ENCODE measurements around the gene B4GALNT3. TPM values are rescaled to one million over a fixed set of nuclear protein-coding genes. Genes with fewer than 3 reads are reported as not detected.
"Not testable (repeated sequence)": the region's sequence is repeated elsewhere in the genome, so short reads cannot be mapped to it uniquely, and the experiment has no call there.

B4GALNT3 gene
- total RNA-seq, 1 donor from 2014 or later, result 7.0 TPM

- TF ChIP-seq, protein P1, sequence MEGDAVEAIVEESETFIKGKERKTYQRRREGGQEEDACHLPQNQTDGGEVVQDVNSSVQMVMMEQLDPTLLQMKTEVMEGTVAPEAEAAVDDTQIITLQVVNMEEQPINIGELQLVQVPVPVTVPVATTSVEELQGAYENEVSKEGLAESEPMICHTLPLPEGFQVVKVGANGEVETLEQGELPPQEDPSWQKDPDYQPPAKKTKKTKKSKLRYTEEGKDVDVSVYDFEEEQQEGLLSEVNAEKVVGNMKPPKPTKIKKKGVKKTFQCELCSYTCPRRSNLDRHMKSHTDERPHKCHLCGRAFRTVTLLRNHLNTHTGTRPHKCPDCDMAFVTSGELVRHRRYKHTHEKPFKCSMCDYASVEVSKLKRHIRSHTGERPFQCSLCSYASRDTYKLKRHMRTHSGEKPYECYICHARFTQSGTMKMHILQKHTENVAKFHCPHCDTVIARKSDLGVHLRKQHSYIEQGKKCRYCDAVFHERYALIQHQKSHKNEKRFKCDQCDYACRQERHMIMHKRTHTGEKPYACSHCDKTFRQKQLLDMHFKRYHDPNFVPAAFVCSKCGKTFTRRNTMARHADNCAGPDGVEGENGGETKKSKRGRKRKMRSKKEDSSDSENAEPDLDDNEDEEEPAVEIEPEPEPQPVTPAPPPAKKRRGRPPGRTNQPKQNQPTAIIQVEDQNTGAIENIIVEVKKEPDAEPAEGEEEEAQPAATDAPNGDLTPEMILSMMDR (IDR thresholded peaks at IDR 0.05; ENCODE audit: unreplicated experiment), result no peak
- no peaks in the 10 kb centered on the region for H3K27me3 Mint-ChIP-seq (ENCODE audit: low read depth)
- H3K27ac Mint-ChIP-seq, result no peak overlapping the region
- no peaks in the 10 kb centered on the region for H3K36me3 Mint-ChIP-seq
- no peak for DNase-seq (ENCODE audit: low spot score in 2 of 2, unreplicated experiment in 2 of 2)
- H3K4me3 Mint-ChIP-seq, result no peak overlapping the region
- no peaks in the 10 kb centered on the region for H3K9me3 Mint-ChIP-seq
- peaks cover 35% of the 10 kb centered on the region for H3K4me1 Mint-ChIP-seq
Measured at GRCh38 chr12:574475-575128, 114.9 kb downstream of the B4GALNT3 start.

DNA sequence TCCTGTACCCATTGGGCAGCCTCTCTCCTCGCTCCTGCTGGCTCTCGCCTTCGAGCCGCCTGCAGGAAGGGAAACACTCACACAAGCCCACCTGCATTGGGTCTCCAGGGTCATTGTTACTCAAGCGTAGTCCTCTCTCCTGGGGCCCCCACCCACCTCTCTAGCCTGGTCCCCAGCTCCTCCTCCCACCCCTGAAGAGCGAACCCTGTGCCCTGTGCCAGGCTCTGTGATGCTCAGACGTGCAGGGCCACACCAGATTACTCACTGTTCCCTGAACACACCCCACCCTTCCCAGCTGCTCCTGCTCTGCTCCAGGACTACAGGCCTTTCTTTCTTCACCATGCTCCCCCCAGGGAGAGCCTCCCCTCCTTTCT, 115.4 kb downstream of the B4GALNT3 start:
- no peaks in the 10 kb centered on the region for H3K27me3 Mint-ChIP-seq (ENCODE audit: low read depth)
- H3K4me1 Mint-ChIP-seq, result peaks cover 36% of the 10 kb centered on the region
- H3K27ac Mint-ChIP-seq, result no peak overlapping the region

GRCh38 chr12:575948-576614, 116.3 kb downstream of the B4GALNT3 start:
- H3K27ac Mint-ChIP-seq, result peak overlapping the region; percentile 59
- H3K36me3 Mint-ChIP-seq, result no peaks in the 10 kb centered on the region
- no peaks in the 10 kb centered on the region for H3K9me3 Mint-ChIP-seq
- no peak overlapping the region for H3K4me3 Mint-ChIP-seq
- H3K4me1 Mint-ChIP-seq, result peaks cover 31% of the 10 kb centered on the region
- DNase-seq (ENCODE audit: low spot score in 2 of 2, unreplicated experiment in 2 of 2), result peak; percentile 62 to 89
- H3K27me3 Mint-ChIP-seq (ENCODE audit: low read depth), result no peaks in the 10 kb centered on the region
- TF ChIP-seq, protein P1 (IDR thresholded peaks at IDR 0.05; ENCODE audit: unreplicated experiment), result peak; percentile 99

More for the DNA sequence above, 115.4 kb downstream of the B4GALNT3 start:
- TF ChIP-seq, protein P1 (IDR thresholded peaks at IDR 0.05; ENCODE audit: unreplicated experiment), result no peak
- Mint-ChIP-seq H3K36me3 (no peaks in the 10 kb centered on the region), H3K4me3 (no peak overlapping the region), H3K9me3 (no peaks in the 10 kb centered on the region)
- DNase-seq (ENCODE audit: low spot score in 2 of 2, unreplicated experiment in 2 of 2), result no peak

DNA sequence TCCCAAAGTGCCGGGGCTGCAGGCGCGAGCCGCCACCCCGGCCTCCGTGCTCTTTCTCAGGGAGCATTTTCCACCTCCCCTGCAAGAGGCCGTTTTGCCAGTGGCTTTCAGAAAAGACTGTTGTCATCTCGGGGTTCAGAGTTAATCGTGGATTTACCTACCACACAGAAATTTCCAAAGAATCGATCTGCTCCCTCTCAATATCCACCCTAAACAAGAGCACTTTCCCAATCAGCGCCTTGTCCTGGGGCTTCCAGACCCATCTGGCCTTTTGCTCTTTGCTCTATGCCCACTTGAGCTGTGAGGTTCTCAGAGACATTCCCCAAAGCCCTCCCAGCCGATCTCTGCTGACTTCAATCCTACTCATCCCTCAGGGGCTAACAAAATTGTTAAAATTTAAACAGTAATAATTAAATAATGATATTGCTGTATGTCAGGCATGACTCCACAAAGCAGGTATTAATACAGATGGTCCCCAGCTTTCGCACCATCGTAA, 116.9 kb downstream of the B4GALNT3 start:
- Mint-ChIP-seq H3K27me3 (ENCODE audit: low read depth) (no peaks in the 10 kb centered on the region), H3K36me3 (no peaks in the 10 kb centered on the region), H3K27ac (no peak overlapping the region), H3K9me3 (no peaks in the 10 kb centered on the region), H3K4me3 (no peak overlapping the region), H3K4me1 (peaks cover 25% of the 10 kb centered on the region)
- TF ChIP-seq, protein P1 (IDR thresholded peaks at IDR 0.05; ENCODE audit: unreplicated experiment), result no peak
- DNase-seq (ENCODE audit: low spot score in 2 of 2, unreplicated experiment in 2 of 2), result no peak

DNA sequence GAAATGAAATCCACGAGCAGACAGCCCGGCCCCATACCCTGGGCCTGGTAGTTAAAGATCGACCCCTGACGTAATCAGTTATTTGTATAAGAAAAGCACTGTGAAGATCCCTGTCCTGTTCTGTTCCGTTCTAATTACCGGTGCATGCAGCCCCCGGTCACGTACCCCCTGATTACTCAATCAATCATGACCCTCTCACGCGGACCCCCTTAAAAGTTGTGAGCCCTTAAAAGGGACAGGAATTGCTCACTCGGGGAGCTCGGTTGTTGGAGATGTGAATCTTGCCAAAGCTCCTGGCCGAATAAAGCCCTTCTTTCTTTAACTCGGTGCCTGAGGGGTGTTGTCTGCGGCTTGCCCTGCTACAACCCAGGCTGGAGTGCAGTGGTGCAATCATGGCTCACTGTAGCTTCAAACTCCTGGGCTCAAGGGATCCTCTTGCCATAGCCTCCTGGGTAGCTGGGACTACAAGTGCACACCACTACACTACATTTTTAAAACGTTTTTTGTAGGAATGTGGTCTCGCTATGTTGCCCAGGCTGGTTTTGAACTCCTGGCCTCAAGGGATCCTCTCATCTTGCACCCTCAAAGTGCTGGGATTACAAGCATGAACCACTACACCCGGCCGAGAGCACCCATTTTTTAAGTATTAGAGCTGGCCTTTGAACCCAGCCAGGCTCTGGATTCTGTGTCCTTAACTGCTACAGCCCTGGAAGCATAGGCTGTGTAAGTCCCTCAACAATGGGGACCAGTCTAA, 118.4 kb downstream of the B4GALNT3 start:
- not testable (repeated sequence) for H3K36me3 Mint-ChIP-seq; H3K9me3 Mint-ChIP-seq; H3K4me3 Mint-ChIP-seq; H3K27me3 Mint-ChIP-seq (ENCODE audit: low read depth); DNase-seq (ENCODE audit: low spot score in 2 of 2, unreplicated experiment in 2 of 2)
- H3K27ac Mint-ChIP-seq, result peak overlapping the region; percentile 91
- H3K4me1 Mint-ChIP-seq, result peaks cover 22% of the 10 kb centered on the region
